Muscle layer of colon (tissue), 2 donors: ENCODE data around the gene PITPNM2.
"Not testable (repeated sequence)": the region's sequence is repeated elsewhere in the genome, so short reads cannot be mapped to it uniquely, and the experiment has no call there.

ENCODE experiments used
- H3K27ac ChIP-seq: one replicate; pipeline ENCODE4 v1.7.0; 2013; ENCODE audit warnings: low read depth, mild to moderate bottlenecking, low read length, moderate library complexity
- H3K27me3 ChIP-seq, 2 donors: one replicate each; pipeline ENCODE4 v1.7.0; 2013; ENCODE audit warnings: low read length in 2 of 2, mild to moderate bottlenecking in 2 of 2; ENCODE audit not compliant: insufficient read depth in 2 of 2, control insufficient read depth in 1 of 2
- H3K36me3 ChIP-seq: one replicate; pipeline ENCODE4 v1.7.0; 2013; ENCODE audit warnings: mild to moderate bottlenecking, low read length; ENCODE audit not compliant: insufficient read depth
- H3K4me1 ChIP-seq: one replicate; pipeline ENCODE4 v1.7.0; 2013; ENCODE audit warnings: mild to moderate bottlenecking, low read length; ENCODE audit not compliant: insufficient read depth
- H3K4me3 ChIP-seq, 2 donors: one replicate each; pipeline ENCODE4 v1.7.0; 2013; ENCODE audit warnings: low read length in 2 of 2, low read depth in 1 of 2, mild to moderate bottlenecking in 1 of 2, moderate library complexity in 1 of 2
- H3K9ac ChIP-seq: one replicate; pipeline ENCODE4 v1.7.0; 2013; ENCODE audit warnings: low read length
- H3K9me3 ChIP-seq: one replicate; pipeline ENCODE4 v1.7.0; 2013; ENCODE audit warnings: mild to moderate bottlenecking, low read length
- donor health status: abdominal sarcoma.
- donor health status: Adenocarcinoma of cecum.

PITPNM2 gene

GRCh38 chr12:123104094-123104493, 46.8 kb downstream of the PITPNM2 start:
- not testable (repeated sequence) for H3K4me3 ChIP-seq, H3K27me3 ChIP-seq, H3K27ac ChIP-seq, H3K9me3 ChIP-seq, H3K9ac ChIP-seq
- H3K36me3 ChIP-seq, result peaks cover 13% of the 10 kb centered on the region
- peaks cover 31% of the 10 kb centered on the region for H3K4me1 ChIP-seq

- peaks cover 28% of the 10 kb centered on the region for H3K4me1 ChIP-seq
- no peak overlapping the region for H3K27ac ChIP-seq
- no peaks in the 10 kb centered on the region for H3K9me3 ChIP-seq
- no peak overlapping the region for H3K9ac ChIP-seq
- peaks cover 2% of the 10 kb centered on the region for H3K36me3 ChIP-seq
- no peaks in the 10 kb centered on the region for H3K27me3 ChIP-seq
- no peak overlapping the region for H3K4me3 ChIP-seq
Observed at GRCh38 chr12:123102781-123103503, 47.9 kb downstream of the PITPNM2 start.

GRCh38 chr12:123102366-123102765, 48.5 kb downstream of the PITPNM2 start:
- Histone ChIP-seq H3K9ac (no peak overlapping the region), H3K27me3 (no peaks in the 10 kb centered on the region), H3K27ac (no peak overlapping the region), H3K4me3 (no peak overlapping the region), H3K4me1 (peaks cover 29% of the 10 kb centered on the region), H3K36me3 (no peaks in the 10 kb centered on the region), H3K9me3 (no peaks in the 10 kb centered on the region)

GRCh38 chr12:123101526-123101925, 49.4 kb downstream of the PITPNM2 start:
- H3K27me3 ChIP-seq, result no peaks in the 10 kb centered on the region
- H3K36me3 ChIP-seq, result no peaks in the 10 kb centered on the region
- H3K4me1 ChIP-seq, result peaks cover 27% of the 10 kb centered on the region
- no peak overlapping the region for H3K27ac ChIP-seq
- H3K9ac ChIP-seq, result no peak overlapping the region
- H3K4me3 ChIP-seq, result no peak overlapping the region
- H3K9me3 ChIP-seq, result no peaks in the 10 kb centered on the region
